Inflammatory macrophage (primary cell): ENCODE data around the gene MLIP.
"Not testable (repeated sequence)": the region's sequence is repeated elsewhere in the genome, so short reads cannot be mapped to it uniquely, and the experiment has no call there.

Source experiments
- DNase-seq, 2 donors: peaks; one replicate each; pipeline ENCODE4 v3.0.0-alpha.2; 2020 to 2022

The MLIP gene

DNA sequence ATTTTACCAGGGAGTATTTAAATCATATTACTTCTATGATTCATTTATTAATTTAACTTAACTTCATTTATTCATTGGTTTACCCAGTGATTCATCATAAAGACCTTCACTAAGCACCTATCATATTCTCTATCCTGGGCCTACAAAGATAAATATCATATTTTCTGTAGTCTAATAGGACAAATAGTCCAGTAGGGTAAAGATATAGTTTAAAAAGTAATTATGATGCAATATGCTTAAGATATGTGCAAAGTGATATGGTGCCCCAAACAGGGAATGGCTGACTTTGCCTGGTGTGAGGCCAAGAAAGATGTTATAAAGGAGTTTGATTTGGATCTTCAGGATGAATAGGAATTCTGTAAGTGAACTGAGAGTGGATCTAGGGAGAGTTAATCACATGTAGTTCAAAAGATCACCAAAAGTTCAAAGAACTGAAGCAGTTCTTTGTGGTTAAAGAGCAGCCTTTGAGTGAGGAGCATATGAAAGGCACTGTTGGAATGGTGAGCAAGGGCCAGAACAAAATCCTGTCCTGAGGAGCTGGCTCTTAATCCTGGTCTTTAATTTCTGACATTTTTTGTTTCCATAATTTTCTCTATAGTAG, 45.5 kb downstream of the MLIP start:
- no peak for DNase-seq

DNA sequence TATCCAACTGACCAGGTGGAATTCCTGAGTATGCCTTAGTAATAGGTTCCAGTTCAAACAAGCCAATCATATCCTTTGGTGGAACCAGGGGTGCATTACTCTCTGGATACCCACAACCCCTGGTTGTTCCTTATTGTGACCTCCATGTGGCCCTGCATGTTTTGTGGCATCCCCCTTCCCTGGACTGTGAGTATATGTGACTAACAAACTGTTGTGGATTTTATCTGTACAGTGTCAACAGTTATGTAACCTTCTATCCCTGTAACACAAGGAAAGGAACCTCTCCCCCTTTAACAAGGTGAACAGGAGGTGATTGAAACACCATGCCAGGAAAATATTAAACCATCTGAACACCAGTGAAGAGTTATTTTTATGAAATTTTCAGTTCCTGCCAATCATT, 46.2 kb downstream of the MLIP start:
- no peak for DNase-seq

DNA sequence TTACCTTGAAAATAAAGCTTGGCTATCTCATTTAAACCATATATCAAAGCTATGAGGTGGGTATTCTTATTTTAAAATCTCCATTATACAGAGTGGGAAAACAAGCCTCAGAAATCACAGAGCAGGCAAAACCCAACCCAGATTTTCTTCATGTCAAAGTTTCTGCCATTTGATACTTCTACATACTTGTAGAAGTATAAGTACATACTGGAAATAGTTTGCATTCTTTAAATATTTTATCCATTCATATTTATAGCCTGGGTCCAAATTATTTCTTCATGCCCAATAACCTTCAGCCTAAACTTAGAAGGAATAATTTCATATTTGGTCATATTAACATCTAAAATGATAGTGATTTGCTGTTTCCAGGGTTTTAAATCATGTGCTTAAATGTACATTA, 61.8 kb downstream of the MLIP start:
- no peak for DNase-seq

DNA sequence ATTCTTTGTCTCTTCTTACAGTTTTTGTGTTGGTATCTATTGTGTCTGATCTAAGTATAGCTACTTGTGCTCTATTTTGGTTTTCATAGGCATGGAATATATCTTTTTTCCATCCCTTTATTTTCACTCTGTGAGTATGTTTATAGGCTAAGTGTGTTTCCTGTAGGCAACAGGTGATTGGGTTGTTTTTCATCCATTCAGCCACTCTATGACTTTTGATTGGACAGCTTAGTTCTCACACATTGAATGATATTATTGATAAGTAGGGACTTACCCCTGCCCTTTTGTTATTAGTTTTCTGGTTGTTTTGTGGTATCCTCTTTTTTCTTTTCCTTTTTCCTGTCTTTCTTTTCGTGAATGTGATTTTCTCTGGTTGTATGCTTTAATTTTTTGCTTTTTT, 67.9 kb downstream of the MLIP start:
- DNase-seq, result no peak

DNA sequence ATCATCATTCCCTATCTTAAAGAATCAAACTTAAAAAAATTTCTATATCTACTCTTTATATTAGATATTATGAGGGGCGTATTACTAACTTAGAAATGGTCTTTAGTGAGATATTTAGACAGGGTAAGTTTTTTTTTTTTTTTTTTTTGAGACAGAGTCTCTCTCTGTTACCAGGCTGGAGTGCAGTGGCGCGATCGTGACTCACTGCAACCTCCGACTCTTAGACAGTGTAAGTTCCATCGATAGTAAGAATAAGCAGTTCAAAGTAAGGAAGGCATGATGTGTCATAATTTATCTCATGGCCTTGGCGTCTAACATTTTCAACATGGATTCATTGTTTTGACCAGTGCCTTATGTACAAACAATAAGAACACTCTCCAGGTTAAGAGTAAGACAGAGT, 72.4 kb downstream of the MLIP start:
- DNase-seq, result no peak

DNA sequence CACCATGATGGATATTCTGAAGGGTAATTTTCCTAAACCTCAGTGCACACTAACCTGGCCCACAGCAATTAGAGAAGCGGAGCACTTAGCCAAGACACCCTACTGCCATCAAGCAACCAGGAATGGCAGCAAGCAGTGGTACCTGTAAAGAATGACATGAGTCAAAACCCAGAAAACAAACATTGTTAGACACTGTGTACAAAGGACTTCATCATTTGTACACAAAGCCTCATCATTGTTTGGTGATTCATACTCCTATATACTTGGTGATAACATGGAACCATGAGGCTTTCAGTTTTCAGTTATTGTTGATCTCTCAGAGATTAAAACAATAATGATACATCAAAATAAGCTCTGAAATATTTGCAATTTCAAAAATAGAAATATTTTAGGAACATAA, 74.6 kb downstream of the MLIP start:
- DNase-seq, result no peak

DNA sequence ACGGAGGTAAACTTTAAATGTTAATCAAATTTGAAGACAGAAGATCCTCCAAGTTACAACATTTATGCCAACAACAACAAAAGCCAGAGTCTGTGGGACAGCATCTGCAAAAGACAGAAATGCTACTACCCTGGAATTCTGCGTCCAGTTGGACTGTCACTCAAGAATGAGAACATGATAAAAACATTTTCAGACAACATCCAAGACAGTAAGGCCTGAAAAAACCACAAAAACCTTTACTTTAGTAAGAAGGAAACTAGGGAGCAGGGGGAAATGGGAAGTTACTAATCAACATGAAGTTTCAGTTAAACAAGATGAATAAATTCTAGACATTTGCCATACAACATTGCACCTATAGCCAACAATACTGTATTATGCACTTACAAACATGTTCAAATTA, 77.6 kb downstream of the MLIP start:
- peak; percentile 1 to 52 for DNase-seq

DNA sequence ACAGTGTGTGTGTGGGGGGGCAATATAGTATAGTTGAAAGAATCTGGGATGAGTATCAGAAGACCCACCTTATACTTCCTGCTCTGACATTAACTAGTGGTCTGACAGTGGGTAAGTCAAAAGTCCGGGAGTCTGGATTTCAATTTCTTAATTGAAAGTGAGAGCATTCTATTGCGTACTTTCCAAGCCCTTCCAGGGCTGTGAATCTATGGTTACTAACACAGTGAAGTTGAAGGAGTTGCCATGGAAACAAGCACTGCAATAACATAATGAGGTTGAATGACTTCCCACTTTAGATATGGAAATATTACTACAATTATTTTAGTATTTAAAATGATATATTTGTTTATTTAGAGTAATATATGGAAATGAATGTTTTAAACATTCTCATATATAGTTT, 80.2 kb downstream of the MLIP start:
- peak; percentile 69 to 71 for DNase-seq

DNA sequence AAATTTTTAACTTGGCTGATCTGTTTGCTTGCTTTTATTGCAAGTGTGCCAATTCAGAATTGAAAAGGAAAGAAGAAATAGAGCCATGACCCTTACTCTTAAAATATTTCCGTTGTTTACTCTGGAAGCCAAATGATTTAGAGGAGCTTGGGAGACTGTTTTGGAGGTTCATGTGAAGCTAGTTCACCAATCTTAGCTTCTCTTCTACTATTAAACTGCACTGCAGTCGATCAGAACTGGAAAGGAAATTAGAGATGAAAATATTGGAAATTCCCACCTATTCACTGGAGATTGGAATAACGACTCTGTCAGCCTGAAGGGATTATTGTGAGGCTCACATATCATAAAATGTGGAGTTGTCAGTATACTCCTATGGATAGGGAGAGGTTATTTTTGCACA, 81.8 kb downstream of the MLIP start:
- no peak for DNase-seq

DNA sequence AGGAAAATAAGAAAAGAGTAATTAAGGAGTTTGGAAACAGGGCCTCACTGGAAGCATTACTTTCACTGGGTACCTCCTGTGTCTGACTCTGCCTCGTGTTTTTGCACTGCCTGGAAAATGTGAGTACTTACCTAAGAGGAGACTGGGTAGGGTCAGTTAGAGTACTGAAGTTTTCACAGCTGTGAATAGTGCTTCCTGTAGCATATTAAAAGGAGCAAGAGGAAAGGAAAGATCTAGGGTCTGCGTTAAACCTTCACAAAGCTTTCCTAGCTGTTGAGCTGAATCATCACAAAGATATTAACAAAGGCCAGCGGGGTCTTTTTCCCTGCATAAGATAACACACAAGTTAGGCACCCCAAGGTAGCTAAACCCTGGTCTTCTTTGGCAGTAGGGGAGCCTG, 82.3 kb downstream of the MLIP start:
- DNase-seq, result no peak

DNA sequence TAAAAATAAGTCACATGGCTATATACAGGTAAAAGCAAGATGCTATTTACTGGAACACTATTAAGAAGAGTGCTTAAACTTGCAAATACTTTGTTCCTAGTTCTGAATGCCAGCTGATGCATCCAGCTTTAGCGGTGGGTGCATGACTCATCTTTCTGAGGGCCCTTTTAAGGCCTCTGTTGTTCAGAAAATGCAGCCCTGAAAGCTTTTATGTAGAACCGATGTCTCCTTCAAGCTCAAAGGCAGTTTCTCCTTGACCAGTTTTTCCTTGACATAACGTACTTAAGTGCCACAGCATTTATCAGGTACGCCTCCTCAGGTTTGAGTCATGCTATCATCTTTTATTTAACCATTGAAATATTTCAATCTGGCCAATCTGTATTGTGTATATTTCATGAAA, 82.8 kb downstream of the MLIP start:
- DNase-seq, result peak in 1 of 2 donors; percentile 5

DNA sequence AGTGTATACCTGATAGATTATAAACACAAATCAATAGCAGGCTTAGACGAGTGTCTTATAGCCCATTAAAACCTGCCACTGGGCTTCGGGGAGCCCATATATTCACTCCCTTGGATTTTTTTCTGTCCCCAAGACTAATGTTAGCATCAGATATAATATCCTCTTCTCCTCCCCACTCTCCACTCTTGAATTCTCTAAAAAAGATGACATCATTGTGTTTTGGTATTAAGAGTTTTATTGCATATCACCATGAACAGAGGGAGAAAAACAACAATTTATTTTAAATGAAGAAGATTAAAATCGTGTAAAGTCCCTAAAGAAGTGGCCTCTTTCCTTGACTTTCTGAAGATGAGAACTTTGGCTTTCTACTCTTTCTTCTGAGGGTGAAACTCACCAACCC, 84.4 kb downstream of the MLIP start:
- DNase-seq, result no peak

DNA sequence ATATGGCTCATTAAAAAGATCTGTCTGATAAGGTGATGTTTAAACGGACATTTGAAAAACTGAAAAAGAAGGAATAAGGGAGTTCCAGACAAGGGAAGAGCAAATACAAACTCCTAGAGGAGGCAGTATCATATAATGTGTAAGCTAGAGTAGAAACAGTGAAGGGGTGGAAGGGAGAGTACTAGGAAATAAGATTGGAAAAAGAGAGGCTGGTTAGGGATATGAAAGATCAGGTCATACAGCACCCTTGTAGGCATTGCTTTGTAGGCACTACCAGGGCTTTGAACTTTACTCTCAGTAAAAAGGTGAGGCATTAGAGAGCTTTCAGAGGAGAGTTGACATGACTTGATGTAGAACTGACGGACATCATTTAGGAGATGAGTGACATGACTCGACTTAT, 85.7 kb downstream of the MLIP start:
- no peak for DNase-seq

DNA sequence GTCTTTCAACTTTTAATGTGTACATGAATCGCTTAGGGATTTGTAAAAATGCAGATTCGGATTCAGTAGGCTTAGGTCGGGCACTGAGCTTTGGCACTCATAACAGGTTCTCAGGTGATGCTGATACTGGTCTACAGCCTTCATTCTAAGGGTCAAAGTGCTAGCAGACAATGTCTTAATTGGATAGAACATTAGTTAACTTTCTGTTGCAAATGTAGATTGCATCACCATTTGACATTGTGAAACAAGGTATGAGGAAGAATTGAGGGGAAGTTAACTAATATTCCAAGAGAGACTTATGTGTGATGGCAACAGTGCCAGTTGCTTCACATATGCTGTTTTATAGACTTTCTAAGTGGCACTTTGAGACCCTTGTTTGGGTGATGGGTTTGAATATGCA, 86.9 kb downstream of the MLIP start:
- DNase-seq, result peak; percentile 63 to 93

DNA sequence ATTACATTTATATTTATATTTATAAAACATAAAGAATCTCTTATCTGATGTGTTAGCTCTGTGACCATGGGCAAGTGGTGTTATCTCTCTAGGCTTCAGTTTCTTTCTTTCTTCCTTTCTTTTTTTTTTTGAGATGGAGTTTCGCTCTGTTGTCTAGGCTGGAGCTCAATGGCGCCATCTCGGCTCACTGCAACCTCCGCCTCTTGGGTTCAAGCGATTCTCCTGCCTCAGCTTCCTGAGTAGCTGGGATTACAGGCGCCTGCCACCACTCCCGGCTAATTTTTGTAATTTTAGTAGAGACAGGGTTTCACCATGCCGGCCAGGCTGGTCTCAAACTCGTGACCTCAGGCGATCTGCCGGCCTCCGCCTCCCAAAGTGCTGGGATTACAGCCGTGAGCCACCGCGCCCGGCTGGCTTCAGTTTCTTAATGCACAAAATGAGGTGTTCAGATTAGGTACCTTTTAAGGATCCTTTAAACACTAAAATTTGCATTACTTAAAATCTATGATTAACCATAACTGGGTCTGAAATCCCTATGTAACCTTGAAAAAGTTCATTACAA, 92.3 kb downstream of the MLIP start:
- not testable (repeated sequence) for DNase-seq

DNA sequence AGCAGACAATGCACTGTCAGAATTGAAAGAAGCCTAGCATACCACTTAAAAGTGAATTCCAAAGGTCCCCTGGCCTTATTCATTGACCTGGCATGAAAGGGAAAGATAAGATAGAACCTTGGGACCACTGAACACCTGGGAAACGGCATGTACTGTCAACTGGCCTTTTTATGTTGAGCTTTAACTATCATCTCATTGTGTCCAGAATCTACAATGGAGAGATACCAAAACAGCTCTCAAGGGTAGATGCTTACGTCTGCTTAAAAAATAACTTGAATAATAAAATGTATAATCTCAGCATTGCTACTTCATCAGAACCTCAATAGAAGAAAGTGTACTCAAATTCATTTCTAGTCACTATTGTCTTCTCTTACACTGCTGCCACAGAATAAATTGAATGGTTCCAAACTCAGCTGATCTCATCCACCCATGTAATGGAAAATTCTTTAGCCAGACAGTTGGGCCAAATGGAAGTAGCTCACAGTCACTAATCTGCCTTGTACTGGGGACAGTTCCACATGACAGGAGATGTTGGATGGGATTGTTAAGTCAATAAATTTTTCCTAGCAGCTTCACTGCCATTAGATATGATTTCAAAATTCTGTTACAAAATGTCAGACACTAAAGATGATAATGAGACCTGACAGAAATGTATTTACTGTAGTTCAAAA, 93.8 kb downstream of the MLIP start:
- DNase-seq, result no peak

DNA sequence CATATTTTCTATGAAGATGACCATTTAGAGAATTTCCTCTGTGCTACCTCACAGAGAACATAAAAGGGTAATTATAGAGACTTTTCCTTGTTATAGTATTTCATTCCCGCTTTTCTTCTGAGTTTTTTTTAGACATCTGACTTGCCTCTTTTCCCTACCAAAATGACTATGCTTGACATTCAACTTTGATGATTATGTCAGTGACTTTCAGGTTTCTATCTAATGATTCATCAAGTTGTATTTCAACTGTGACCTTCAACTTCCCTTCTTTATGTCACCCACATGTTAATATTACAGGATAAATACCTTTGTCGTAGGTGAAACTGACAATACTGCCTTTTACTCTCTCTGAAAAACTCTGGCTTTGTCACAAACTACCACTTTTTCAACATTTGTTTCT, 95.3 kb downstream of the MLIP start:
- no peak for DNase-seq

DNA sequence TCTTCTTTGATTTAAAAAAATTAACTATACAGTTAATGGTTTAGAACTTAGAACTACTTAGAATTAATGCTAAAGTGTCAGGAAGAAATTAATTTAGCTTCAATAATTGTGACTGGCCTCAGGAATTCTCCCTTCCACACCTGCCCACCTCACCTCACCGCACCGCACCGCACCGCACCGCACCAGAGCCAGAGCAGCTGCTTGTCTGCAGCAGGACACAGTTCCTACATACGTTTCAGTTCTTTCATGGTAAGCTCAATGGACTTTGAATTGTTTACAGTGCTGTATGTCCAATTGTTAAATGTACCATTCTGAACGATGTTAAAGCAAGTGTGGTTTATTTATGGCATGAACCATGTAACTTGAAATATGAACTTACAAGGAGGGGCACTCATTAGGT, 98.7 kb downstream of the MLIP start:
- DNase-seq, result not testable (repeated sequence)

DNA sequence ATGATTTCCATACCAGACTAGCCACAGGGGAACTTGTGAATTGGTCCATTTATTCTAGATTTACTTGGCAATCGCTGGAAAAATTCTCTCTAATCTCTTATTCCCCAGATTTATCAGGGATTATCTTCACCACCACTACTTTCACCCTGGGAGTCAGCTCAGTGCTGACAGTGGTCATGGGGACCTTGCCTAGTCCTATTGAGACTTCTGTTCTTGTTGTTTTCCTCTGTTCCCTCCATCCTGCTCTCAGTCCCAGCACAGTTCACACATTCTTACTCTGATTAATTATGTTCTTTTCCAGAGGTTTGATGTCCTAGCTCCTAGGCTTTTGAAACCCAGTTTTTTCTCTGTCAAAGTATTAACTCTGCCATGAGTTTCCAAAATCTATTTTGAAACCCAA, 103.0 kb downstream of the MLIP start:
- no peak for DNase-seq

DNA sequence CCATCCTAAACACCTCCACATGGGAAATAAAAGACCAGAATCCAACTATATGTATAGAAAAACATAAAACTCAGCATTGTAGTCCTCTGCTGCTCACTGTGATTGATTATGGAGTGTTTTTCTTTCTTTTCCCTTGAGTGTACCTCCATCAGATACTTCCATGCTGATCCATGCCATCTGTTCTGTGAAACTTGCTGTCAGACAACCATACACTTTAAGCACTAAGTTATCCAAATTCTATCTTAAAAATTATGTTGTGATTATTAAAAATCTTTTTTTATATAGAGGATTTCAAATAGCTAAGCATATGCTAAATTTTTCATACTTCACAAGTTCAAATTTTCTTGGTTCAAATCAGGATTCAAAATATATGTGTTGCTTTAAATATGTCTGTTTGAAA, 105.1 kb downstream of the MLIP start:
- no peak for DNase-seq

DNA sequence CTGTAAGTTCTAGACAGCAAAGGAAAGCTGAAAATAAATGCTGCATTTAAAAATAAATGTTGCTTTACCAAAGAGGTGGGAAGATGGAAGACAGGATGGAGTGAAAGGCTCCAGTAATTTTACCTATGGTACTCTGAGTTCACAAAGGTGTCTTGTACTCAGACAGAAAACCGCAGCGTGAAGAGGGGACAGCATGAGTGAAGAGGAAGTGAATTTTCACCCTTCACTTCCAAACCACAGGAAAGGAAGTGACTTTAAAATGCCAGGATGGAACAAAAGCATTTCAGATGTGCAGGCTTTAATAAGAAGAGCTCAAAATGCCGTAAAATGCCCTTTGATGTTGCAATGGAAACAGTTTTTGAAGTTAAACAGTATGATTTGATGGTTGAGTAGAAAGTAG, 105.8 kb downstream of the MLIP start:
- no peak for DNase-seq

DNA sequence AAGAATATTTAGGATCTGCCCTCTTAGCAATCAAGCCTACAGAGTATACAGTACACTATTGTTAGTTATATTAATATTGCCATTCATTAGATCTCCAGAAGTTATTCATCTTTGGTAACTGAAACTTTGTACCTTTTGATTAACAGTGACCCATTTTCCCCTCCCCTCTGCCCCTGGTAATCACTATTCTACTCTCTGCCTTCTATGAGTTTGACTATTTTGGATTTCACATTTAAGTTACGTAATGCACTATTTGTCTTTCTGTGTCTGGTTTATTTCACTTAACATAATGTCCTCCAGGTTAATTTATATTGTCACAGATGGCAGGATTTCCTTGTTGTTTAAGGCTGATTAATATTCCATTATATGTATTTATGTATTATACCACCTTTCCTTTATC, 111.0 kb downstream of the MLIP start:
- no peak for DNase-seq

DNA sequence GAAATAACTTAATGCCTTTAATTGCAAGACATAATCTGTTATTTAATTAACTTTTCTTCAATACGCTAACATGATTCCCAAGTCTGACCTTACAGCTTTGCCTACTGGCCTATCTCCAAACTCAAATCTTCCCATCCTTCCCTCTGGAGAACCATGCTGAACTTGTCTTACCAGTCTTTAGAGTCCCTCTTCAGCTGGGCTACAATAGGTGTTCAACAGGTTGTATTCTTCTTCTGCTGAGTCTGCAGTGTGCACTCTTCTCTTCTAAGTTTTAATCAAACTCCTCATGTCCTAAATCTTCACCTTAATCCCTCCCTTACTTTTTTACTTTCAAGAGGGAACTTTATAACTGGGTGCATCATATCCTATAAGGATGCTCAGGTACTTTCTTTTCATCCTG, 121.5 kb downstream of the MLIP start:
- no peak for DNase-seq

DNA sequence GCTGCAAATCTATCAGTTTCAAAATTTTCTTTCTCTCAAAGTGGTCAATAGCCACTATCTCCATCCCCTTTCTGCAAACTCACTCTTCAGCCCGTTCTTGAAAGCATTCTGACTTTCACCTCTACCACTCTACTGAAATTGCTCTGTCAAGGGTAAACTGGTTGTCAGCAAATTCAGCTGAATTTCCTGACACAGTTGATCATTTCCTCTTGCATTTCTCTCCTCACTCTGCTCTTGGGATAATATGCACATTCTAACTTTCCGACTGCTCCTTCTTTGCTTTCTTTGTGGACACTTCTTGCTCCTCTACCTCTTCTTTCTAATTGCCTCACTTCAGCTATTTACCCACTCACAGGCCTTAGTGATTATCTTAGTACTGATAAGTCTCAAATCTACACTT, 123.3 kb downstream of the MLIP start:
- no peak for DNase-seq

DNA sequence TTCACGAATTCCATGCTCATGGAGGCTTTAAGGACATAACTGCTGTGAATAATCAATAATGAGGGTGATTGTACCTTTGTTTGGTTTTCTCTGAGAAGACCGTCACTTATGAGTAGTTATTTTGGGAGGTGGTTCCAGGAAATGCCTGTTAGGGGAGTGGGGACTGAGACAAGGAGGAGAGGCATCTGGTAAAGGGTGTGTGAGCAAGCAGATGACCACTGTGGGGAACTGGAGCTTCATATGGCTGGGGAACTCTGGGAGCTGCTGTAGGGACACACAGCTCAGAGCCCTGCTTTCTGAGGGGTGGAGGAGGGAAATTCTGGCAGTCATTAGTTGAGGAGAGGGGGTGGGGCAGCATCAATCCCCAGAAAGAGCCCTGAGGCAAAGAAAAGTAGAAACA, 125.7 kb downstream of the MLIP start:
- DNase-seq, result no peak
